ENCODE results near the gene CIDEB. TPM values are rescaled to one million over a fixed set of nuclear protein-coding genes. Genes with fewer than 3 reads are reported as not detected.

Gene CIDEB
- total and polyA plus RNA-seq, 2 of the 8 experiments (the other 6 are each of a cell fraction or from before 2014, with no cell fraction given): 0.11 TPM; not detected in 1

DNA sequence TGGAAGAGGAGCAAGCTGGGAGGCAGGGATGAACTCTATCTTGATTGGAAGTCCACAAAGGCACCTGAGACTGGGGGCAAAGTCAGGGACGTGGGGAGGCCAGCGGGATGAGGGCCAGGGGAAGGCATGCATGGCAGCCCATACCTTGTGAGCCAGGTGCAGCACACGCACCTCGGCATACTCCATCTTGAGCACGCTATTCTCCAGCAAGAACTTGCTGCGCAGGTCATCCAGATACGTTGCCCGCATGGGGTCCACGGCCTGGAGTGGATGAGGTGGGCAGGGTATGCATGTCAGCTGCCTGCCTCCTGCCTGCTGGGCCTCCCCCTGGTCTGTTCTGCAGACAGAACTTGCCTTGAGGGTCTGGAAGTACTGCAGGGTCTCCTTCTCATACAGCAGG is 40.3 kb downstream of the CIDEB start:
- H3K4me3 ChIP-seq (ENCODE audit: extremely low read depth in 1 of 4, insufficient read depth in 2 of 4, low read depth in 3 of 4, low read length in 4 of 4): no peak overlapping the region
- H3K23ac ChIP-seq (ENCODE audit: insufficient read length): no peak overlapping the region
- H3K14ac ChIP-seq (ENCODE audit: insufficient read length): no peak overlapping the region
- POLR2A ChIA-PET (ENCODE audit: partially characterized antibody): interaction anchor here (1.1 to 2.6 kb wide), 3 partner anchors 25 to 82 kb away, joined by 3 to 10 read pairs (median 3); partner anchors contain the start of gene TINF2
- H3K18ac ChIP-seq (ENCODE audit: extremely low read depth, low read length): no peak overlapping the region
- H3K9ac ChIP-seq (replicated peaks in 1 of 4; ENCODE audit: extremely low read depth in 1 of 4, low read depth in 3 of 4, low read length in 3 of 4): no peak overlapping the region
- no peak overlapping the region for H2BK5ac ChIP-seq (ENCODE audit: low read depth, low read length)
- FAIRE-seq (no peak), DNase-seq (ENCODE audit: low read depth in 1 of 2, low spot score in 2 of 2) (no peak)
- H4K5ac ChIP-seq (ENCODE audit: insufficient read length, low read depth, low read length): no peak overlapping the region
- H4K8ac ChIP-seq (ENCODE audit: extremely low read depth, insufficient read depth, low read length): no peak overlapping the region
- no peak overlapping the region for H2BK12ac ChIP-seq (ENCODE audit: low read depth, low read length)
- no peak overlapping the region for H2BK20ac ChIP-seq (ENCODE audit: low read length)
- no peaks in the 10 kb centered on the region for H3K9me3 ChIP-seq (ENCODE audit: insufficient read depth in 2 of 2, low read depth in 1 of 2, low read length in 1 of 2)
- H3K4ac ChIP-seq (replicated peaks; ENCODE audit: insufficient read length, low read depth, low read length): no peak overlapping the region
- H2AFZ ChIP-seq (ENCODE audit: low read length): no peak overlapping the region
- H2BK15ac ChIP-seq (ENCODE audit: low read length): no peak overlapping the region
- H3K23me2 ChIP-seq (ENCODE audit: low read depth, low read length): peaks cover 5% of the 10 kb centered on the region
- H3K4me2 ChIP-seq (ENCODE audit: insufficient read depth in 1 of 2, low read depth in 2 of 2, low read length in 2 of 2): no peak overlapping the region
- no peak overlapping the region for H3K56ac ChIP-seq (replicated peaks; ENCODE audit: insufficient read length, low read depth, low read length)
- TF ChIP-seq MAFK (IDR thresholded peaks at IDR 0.05; ENCODE audit: low read depth, low read length) (no peak), FOSL1 (IDR thresholded peaks at IDR 0.05; ENCODE audit: insufficient read depth, low read depth, low read length) (no peak)
- CTCF ChIA-PET (ENCODE audit: partially characterized antibody): interaction anchor here (1.3 to 8.6 kb wide), 7 partner anchors 8 to 41 kb away, joined by 3 to 94 read pairs (median 33); partner anchors contain the start of genes CIDEB, DHRS1, LTB4R2 and NOP9
- H3K27ac ChIP-seq (ENCODE audit: low read depth, low read length): no peak overlapping the region
- no peaks in the 10 kb centered on the region; a peak in 3 of 8 replicates for H3K36me3 ChIP-seq (ENCODE audit: control insufficient read depth in 2 of 4, insufficient read depth in 4 of 4, low read length in 3 of 4)
- no peak overlapping the region for H2AK5ac ChIP-seq (ENCODE audit: low read depth, low read length)
- H3K27me3 ChIP-seq (replicated peaks in 1 of 4; ENCODE audit: control insufficient read depth in 3 of 4, extremely low read depth in 1 of 4, insufficient read depth in 3 of 4, low read length in 3 of 4): no peaks in the 10 kb centered on the region; a peak in 1 of 7 replicates
- no peak overlapping the region for H2BK120ac ChIP-seq (replicated peaks; ENCODE audit: low read depth, low read length)
- H3K79me2 ChIP-seq (ENCODE audit: control insufficient read depth in 1 of 2, insufficient read depth in 2 of 2, low read length in 2 of 2): no peaks in the 10 kb centered on the region
- 94% methylated on average over 9 of the region's 9 CpGs; no CpG with 5 or more reads in 1 of the 2 experiments for WGBS, 2 experiments (ENCODE audit: extremely low coverage in 1 of 2, insufficient coverage in 1 of 2, insufficient read length in 1 of 2, insufficient replicate concordance in 2 of 2, low coverage in 1 of 2, low lambda C conversion rate in 2 of 2, missing lambda C conversion rate in 1 of 2)
- peaks cover 0 to 2% of the 10 kb centered on the region in 2 experiments for H4K20me1 ChIP-seq (replicated peaks in 1 of 2; ENCODE audit: control insufficient read depth in 1 of 2, insufficient read depth in 2 of 2, low read length in 2 of 2)
- no peak overlapping the region for H4K91ac ChIP-seq (replicated peaks; ENCODE audit: insufficient read length, low read length)
- no peaks in the 10 kb centered on the region for H3K79me1 ChIP-seq (ENCODE audit: low read depth, low read length)
- H3K4me1 ChIP-seq (replicated peaks in 1 of 4; ENCODE audit: control insufficient read depth in 3 of 4, insufficient read depth in 4 of 4, low read length in 3 of 4): peaks cover 0 to 5% (median 2%) of the 10 kb centered on the region in 4 experiments; a peak in 4 of 7 replicates
